WTC11 (cell line): Measurements from ENCODE around the gene TMEM11. TPM values are rescaled to one million over a fixed set of nuclear protein-coding genes. Genes with fewer than 3 reads are reported as not detected.

ENCODE experiments used
- ATAC-seq: fragments of 200-7000 bp; cut with Tn5 transposase; 2 replicates; pipeline ENCODE4 v1.10.0; 2021; ENCODE audit warnings: mild to moderate bottlenecking, moderate library complexity
- CTCF ChIA-PET: fragments of 300-600 bp; sonication (Branson Sonifier 250); formaldehyde crosslinking; loops from one replicate; lab custom pipeline; 2021; ENCODE audit warnings: antibody characterized with exemption; lab: Charles Lee
- POLR2A ChIA-PET: fragments of 350-600 bp; sonication (Branson Sonifier 250); formaldehyde crosslinking; loops from one replicate; lab custom pipeline; 2021; ENCODE audit warnings: antibody characterized with exemption; lab: Charles Lee
- DNase-seq: peaks from one replicate; pipeline ENCODE4 v3.0.0; 2021; ENCODE audit warnings: low spot score
- H3K27ac Mint-ChIP-seq: 2 replicates; pipeline ENCODE4 v1.8.0; 2021; ENCODE audit warnings: mixed read lengths
- H3K27me3 Mint-ChIP-seq: 2 replicates; pipeline ENCODE4 v1.8.0; 2021; ENCODE audit warnings: low read depth, mild to moderate bottlenecking, moderate library complexity, mixed read lengths
- H3K36me3 Mint-ChIP-seq: 2 replicates; pipeline ENCODE4 v1.8.0; 2021; ENCODE audit warnings: mixed read lengths
- H3K4me1 Mint-ChIP-seq: 2 replicates; pipeline ENCODE4 v1.8.0; 2022; ENCODE audit warnings: mixed read lengths
- H3K4me3 Mint-ChIP-seq: 2 replicates; pipeline ENCODE4 v1.8.0; 2021; ENCODE audit warnings: mild to moderate bottlenecking, moderate library complexity, mixed read lengths
- H3K9me3 Mint-ChIP-seq: 2 replicates; pipeline ENCODE4 v1.8.0; 2021; ENCODE audit warnings: mixed read lengths
- AR ChIP-seq: fragments of 250-450 bp; sonication (Bioruptor Pico); IDR thresholded peaks from 2 replicates; pipeline ENCODE4 v1.9.0; 2021; ENCODE audit warnings: mild to moderate bottlenecking
- ATF1 ChIP-seq: sonication (generic); formaldehyde crosslinking; IDR thresholded peaks from 2 replicates; pipeline ENCODE4 v1.8.1; 2023; ENCODE audit warnings: mild to moderate bottlenecking, moderate library complexity, missing genetic modification reagents
- ATF2 ChIP-seq: sonication (generic); formaldehyde crosslinking; IDR thresholded peaks from 2 replicates; pipeline ENCODE4 v1.8.1; 2022; ENCODE audit warnings: low read depth, missing genetic modification reagents, borderline replicate concordance
- ATF6 ChIP-seq: sonication (generic); formaldehyde crosslinking; IDR thresholded peaks from 2 replicates; pipeline ENCODE4 v1.8.1; 2023; ENCODE audit warnings: mild to moderate bottlenecking, missing genetic modification reagents
- CREM ChIP-seq: sonication (generic); formaldehyde crosslinking; IDR thresholded peaks from 2 replicates; pipeline ENCODE4 v1.8.1; 2022; ENCODE audit warnings: mild to moderate bottlenecking, missing genetic modification reagents, moderate library complexity
- CTCF ChIP-seq: fragments of 200-600 bp; IDR thresholded peaks from 2 replicates; pipeline ENCODE4 v1.8.0; 2022; ENCODE audit warnings: antibody characterized with exemption
- EMX1 ChIP-seq: fragments of 250-450 bp; sonication (Bioruptor Pico); IDR thresholded peaks from 2 replicates; pipeline ENCODE4 v1.8.0; 2021; ENCODE audit warnings: mild to moderate bottlenecking
- ESRRA ChIP-seq: sonication (generic); formaldehyde crosslinking; IDR thresholded peaks from 2 replicates; pipeline ENCODE4 v1.8.1; 2022; ENCODE audit warnings: mild to moderate bottlenecking, missing genetic modification reagents, borderline replicate concordance
- ETV6 ChIP-seq: sonication (generic); formaldehyde crosslinking; IDR thresholded peaks from 2 replicates; pipeline ENCODE4 v1.8.1; 2022; ENCODE audit warnings: mild to moderate bottlenecking, missing genetic modification reagents
- GTF2I ChIP-seq: fragments of 250-450 bp; sonication (Bioruptor Pico); conservative IDR thresholded peaks from 2 replicates; pipeline ENCODE4 v1.4.0; 2021; ENCODE audit warnings: mild to moderate bottlenecking
- IRF1 ChIP-seq: sonication (generic); formaldehyde crosslinking; IDR thresholded peaks from 2 replicates; pipeline ENCODE4 v1.8.0; 2023; ENCODE audit warnings: missing genetic modification reagents
- MLX ChIP-seq: sonication (generic); formaldehyde crosslinking; IDR thresholded peaks from 2 replicates; pipeline ENCODE4 v1.8.1; 2023; ENCODE audit warnings: mild to moderate bottlenecking, missing genetic modification reagents, moderate library complexity
- NR2C2 ChIP-seq: sonication (generic); formaldehyde crosslinking; IDR thresholded peaks from 2 replicates; pipeline ENCODE4 v1.8.0; 2022; ENCODE audit warnings: mild to moderate bottlenecking, missing genetic modification reagents
- PRRX2 ChIP-seq: fragments of 250-450 bp; sonication (Bioruptor Pico); IDR thresholded peaks from 2 replicates; pipeline ENCODE4 v1.8.0; 2021; ENCODE audit warnings: mild to moderate bottlenecking
- RORB ChIP-seq: fragments of 250-450 bp; sonication (Bioruptor Pico); IDR thresholded peaks from 2 replicates; pipeline ENCODE4 v1.9.0; 2021; ENCODE audit warnings: mild to moderate bottlenecking
- SP1 ChIP-seq: sonication (generic); formaldehyde crosslinking; conservative IDR thresholded peaks from 2 replicates; pipeline ENCODE4 v1.8.1; 2022; ENCODE audit warnings: missing genetic modification reagents
- TEAD1 ChIP-seq: sonication (generic); formaldehyde crosslinking; IDR thresholded peaks from 2 replicates; pipeline ENCODE4 v1.8.0; 2022; ENCODE audit warnings: mild to moderate bottlenecking, missing genetic modification reagents
- USF1 ChIP-seq: sonication (generic); formaldehyde crosslinking; IDR thresholded peaks from 2 replicates; pipeline ENCODE4 v1.8.0; 2022; ENCODE audit warnings: mild to moderate bottlenecking, missing genetic modification reagents
- ZNF263 ChIP-seq: sonication (generic); formaldehyde crosslinking; IDR thresholded peaks from 2 replicates; pipeline ENCODE4 v1.8.1; 2022; ENCODE audit warnings: low read depth, mild to moderate bottlenecking, moderate library complexity, missing genetic modification reagents
- ZNF396 ChIP-seq: fragments of 250-450 bp; sonication (Bioruptor Pico); IDR thresholded peaks from 2 replicates; pipeline ENCODE4 v1.8.0; 2021; ENCODE audit warnings: mild to moderate bottlenecking, moderate library complexity, borderline replicate concordance
- ZNF671 ChIP-seq: fragments of 250-450 bp; sonication (Bioruptor Pico); IDR thresholded peaks from 2 replicates; pipeline ENCODE4 v1.8.0; 2021; ENCODE audit warnings: mild to moderate bottlenecking
- total RNA-seq: library from RNA; stranded (reverse); gene quantifications from 3 replicates; pipeline ENCODE4 v1.2.3, GENCODE V29; 2021

TMEM11 gene
- total RNA-seq, 1 experiment from 2014 or later: 37.0 TPM

- no peak for TF ChIP-seq NR2C2 (CRISPR knock-in tag)
- no peak for TF ChIP-seq PRRX2 (CRISPR knock-in tag)
- no peak for TF ChIP-seq ATF1 (CRISPR knock-in tag)
- no peak for TF ChIP-seq EMX1 (CRISPR knock-in tag)
- TF ChIP-seq ZNF396 (CRISPR knock-in tag): no peak
- no peak for TF ChIP-seq SP1
Observed at GRCh38 chr17:21186399-21187187, 27.4 kb downstream of the TMEM11 start (continued).

GRCh38 chr17:21185061-21185460 is 28.9 kb downstream of the TMEM11 start:
- ATAC-seq (no peak), DNase-seq (no peak)
- no peak overlapping the region for H3K4me3 Mint-ChIP-seq
- H3K9me3 Mint-ChIP-seq: no peaks in the 10 kb centered on the region
- peaks cover 4% of the 10 kb centered on the region; the same call in 1 of the 2 replicates for H3K4me1 Mint-ChIP-seq
- POLR2A ChIA-PET: no interaction called here
- CTCF ChIA-PET: no interaction called here
- TF ChIP-seq TEAD1 (no peak), GTF2I (no peak), AR (CRISPR knock-in tag) (no peak), ZNF671 (CRISPR knock-in tag) (no peak), ETV6 (CRISPR knock-in tag) (no peak), CREM (CRISPR knock-in tag) (no peak)
- no peak overlapping the region for H3K27ac Mint-ChIP-seq
- H3K36me3 Mint-ChIP-seq: peaks cover 5% of the 10 kb centered on the region; the same call in 1 of the 2 replicates
- H3K27me3 Mint-ChIP-seq: no peaks in the 10 kb centered on the region

GRCh38 chr17:21184570-21184969 is 29.4 kb downstream of the TMEM11 start:
- Mint-ChIP-seq H3K36me3 (peaks cover 5% of the 10 kb centered on the region; the same call in 1 of the 2 replicates), H3K9me3 (no peaks in the 10 kb centered on the region), H3K27me3 (no peaks in the 10 kb centered on the region), H3K4me1 (peaks cover 4% of the 10 kb centered on the region; the same call in 1 of the 2 replicates), H3K27ac (no peak overlapping the region), H3K4me3 (no peak overlapping the region)
- DNase-seq (no peak), ATAC-seq (no peak)
- TF ChIP-seq CREM (CRISPR knock-in tag) (no peak), ESRRA (CRISPR knock-in tag) (no peak), CTCF (no peak), RORB (CRISPR knock-in tag) (no peak), USF1 (CRISPR knock-in tag) (no peak), ZNF263 (CRISPR knock-in tag) (no peak)
- ChIA-PET CTCF (no interaction called here), POLR2A (no interaction called here)

- no peaks in the 10 kb centered on the region for H3K27me3 Mint-ChIP-seq
- H3K4me1 Mint-ChIP-seq: peaks cover 4% of the 10 kb centered on the region; the same call in 1 of the 2 replicates
- H3K4me3 Mint-ChIP-seq: no peak overlapping the region
- CTCF ChIA-PET: no interaction called here
- DNase-seq (no peak), ATAC-seq (no peak)
- no peaks in the 10 kb centered on the region for H3K9me3 Mint-ChIP-seq
- POLR2A ChIA-PET: no interaction called here
- peaks cover 5% of the 10 kb centered on the region; the same call in 1 of the 2 replicates for H3K36me3 Mint-ChIP-seq
- H3K27ac Mint-ChIP-seq: no peak overlapping the region
- TF ChIP-seq IRF1: no peak
- no peak for TF ChIP-seq ATF6 (CRISPR knock-in tag)
- TF ChIP-seq ATF2: no peak
- TF ChIP-seq MLX (CRISPR knock-in tag): no peak
Observed at GRCh38 chr17:21183468-21183867, 30.5 kb downstream of the TMEM11 start.
